Thyroid gland (tissue), 4 donors: Measurements from ENCODE around the gene SLC9A8. TPM values are rescaled to one million over a fixed set of nuclear protein-coding genes. Genes with fewer than 3 reads are reported as not detected.
A peak's percentile ranks its signal among the peaks of the same experiment; 100 is the strongest.

Source experiments
- DNase-seq, 2 donors: peaks; one replicate each; pipeline ENCODE4 v3.0.0-alpha.2; 2019
- H3K27ac ChIP-seq, 3 donors: fragments of 200-600 bp; sonication (generic); 1 replicate in 2 of 3; 2 replicates in 1 of 3; pipeline ENCODE4 v1.5.1; 2016 to 2019; ENCODE audit warnings: mild to moderate bottlenecking in 1 of 3, moderate library complexity in 1 of 3
- H3K27me3 ChIP-seq: fragments of 200-600 bp; sonication (generic); one replicate; pipeline ENCODE4 v1.5.1; 2019
- H3K36me3 ChIP-seq, 2 donors: fragments of 200-600 bp; sonication (generic); one replicate each; pipeline ENCODE4 v1.5.1; 2016 to 2019
- H3K4me1 ChIP-seq, 2 donors: fragments of 200-600 bp; sonication (generic); one replicate each; pipeline ENCODE4 v1.5.1; 2017 to 2019
- H3K4me3 ChIP-seq, 3 donors: fragments of 200-600 bp; sonication (generic); replicated peaks in 1 of 3; 1 replicate in 2 of 3; 2 replicates in 1 of 3; pipeline ENCODE4 v1.5.1; 2016; ENCODE audit warnings: mild to moderate bottlenecking in 1 of 3
- H3K9me3 ChIP-seq: fragments of 200-600 bp; sonication (generic); one replicate; pipeline ENCODE4 v1.5.1; 2017
- POLR2A ChIP-seq, 2 donors: fragments of 450-650 bp; IDR thresholded peaks; one replicate each; pipeline ENCODE4 v1.6.1; 2017; ENCODE audit warnings: antibody characterized with exemption in 2 of 2, mild to moderate bottlenecking in 2 of 2, moderate library complexity in 1 of 2
- WGBS, 2 donors: methylation state at CpG; one replicate each; pipeline ENCODE4 v1.1.5; 2017; 5-methylcytosine and 5-hydroxymethylcytosine counted together
- intact Hi-C: fragments of 100-400 bp; cut with DNase I; formaldehyde crosslinking; loops from one replicate; pipeline ENCODE4 v1.15.1; 2023
- total RNA-seq, 4 donors: library from RNA; depleted of rRNA; stranded (reverse); fragments of >200 nt; gene quantifications; one replicate each; pipeline ENCODE4 v1.2.3, GENCODE V29; 2016
- TF ChIP-seq, protein P1 (sequence below), 6 experiments: fragments of 200-600 bp in 3 of 6; fragments of 450-650 bp in 3 of 6; sonication (generic) in 3 of 6; IDR thresholded peaks; one replicate each; pipeline ENCODE4 v1.5.1; 2016 to 2019; ENCODE audit warnings: antibody characterized with exemption in 6 of 6, mild to moderate bottlenecking in 2 of 6, inconsistent platforms in 1 of 6, moderate library complexity in 1 of 6

Gene SLC9A8
- total RNA-seq, 4 donors from 2014 or later: 12.0 to 20.2 (median 16.1) TPM

DNA sequence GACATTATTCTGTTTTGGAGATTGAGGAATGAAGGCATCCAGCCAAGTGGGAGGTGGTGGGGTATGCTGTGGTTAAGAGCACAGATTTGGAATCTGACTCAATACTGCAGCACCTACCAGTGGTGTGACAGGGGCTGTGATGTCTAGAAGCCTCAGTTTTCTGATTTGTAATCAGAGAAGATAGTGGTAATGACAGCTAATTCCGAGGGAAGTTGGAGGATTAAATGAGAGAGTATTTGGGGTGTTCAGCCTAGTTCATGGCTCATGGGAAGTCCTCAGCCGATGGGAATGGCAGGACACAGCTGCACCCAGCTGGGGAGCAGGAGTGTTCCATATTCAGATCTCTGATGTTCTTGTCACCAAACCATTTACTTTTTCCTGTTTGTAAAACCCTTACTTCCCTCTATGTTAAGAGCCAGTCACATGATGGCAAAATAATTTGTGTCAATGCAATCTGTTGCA, 9.3 kb downstream of the SLC9A8 start:
- no peaks in the 10 kb centered on the region for H3K9me3 ChIP-seq
- H3K27ac ChIP-seq: peak overlapping the region in 2 of 3 donors; percentile 53 to 63
- H3K4me1 ChIP-seq: peaks cover 35 to 57% of the 10 kb centered on the region in 2 donors
- TF ChIP-seq, protein P1, sequence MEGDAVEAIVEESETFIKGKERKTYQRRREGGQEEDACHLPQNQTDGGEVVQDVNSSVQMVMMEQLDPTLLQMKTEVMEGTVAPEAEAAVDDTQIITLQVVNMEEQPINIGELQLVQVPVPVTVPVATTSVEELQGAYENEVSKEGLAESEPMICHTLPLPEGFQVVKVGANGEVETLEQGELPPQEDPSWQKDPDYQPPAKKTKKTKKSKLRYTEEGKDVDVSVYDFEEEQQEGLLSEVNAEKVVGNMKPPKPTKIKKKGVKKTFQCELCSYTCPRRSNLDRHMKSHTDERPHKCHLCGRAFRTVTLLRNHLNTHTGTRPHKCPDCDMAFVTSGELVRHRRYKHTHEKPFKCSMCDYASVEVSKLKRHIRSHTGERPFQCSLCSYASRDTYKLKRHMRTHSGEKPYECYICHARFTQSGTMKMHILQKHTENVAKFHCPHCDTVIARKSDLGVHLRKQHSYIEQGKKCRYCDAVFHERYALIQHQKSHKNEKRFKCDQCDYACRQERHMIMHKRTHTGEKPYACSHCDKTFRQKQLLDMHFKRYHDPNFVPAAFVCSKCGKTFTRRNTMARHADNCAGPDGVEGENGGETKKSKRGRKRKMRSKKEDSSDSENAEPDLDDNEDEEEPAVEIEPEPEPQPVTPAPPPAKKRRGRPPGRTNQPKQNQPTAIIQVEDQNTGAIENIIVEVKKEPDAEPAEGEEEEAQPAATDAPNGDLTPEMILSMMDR (IDR thresholded peaks at IDR 0.05): peak in 1 of 6 experiments; percentile 19
- TF ChIP-seq POLR2A (IDR thresholded peaks at IDR 0.05): no peak
- WGBS, 2 donors: 83 to 92% methylated on average over 2 of the region's 2 CpGs
- intact Hi-C loops: loop anchor here (5.0 kb wide), 1 partner anchor 110 kb away; the partner anchor contains the start of gene B4GALT5
- no peaks in the 10 kb centered on the region for H3K27me3 ChIP-seq
- peak; percentile 21 to 47 for DNase-seq
- no peak overlapping the region for H3K4me3 ChIP-seq
- H3K36me3 ChIP-seq: peaks cover 0 to 10% of the 10 kb centered on the region in 2 donors

DNA sequence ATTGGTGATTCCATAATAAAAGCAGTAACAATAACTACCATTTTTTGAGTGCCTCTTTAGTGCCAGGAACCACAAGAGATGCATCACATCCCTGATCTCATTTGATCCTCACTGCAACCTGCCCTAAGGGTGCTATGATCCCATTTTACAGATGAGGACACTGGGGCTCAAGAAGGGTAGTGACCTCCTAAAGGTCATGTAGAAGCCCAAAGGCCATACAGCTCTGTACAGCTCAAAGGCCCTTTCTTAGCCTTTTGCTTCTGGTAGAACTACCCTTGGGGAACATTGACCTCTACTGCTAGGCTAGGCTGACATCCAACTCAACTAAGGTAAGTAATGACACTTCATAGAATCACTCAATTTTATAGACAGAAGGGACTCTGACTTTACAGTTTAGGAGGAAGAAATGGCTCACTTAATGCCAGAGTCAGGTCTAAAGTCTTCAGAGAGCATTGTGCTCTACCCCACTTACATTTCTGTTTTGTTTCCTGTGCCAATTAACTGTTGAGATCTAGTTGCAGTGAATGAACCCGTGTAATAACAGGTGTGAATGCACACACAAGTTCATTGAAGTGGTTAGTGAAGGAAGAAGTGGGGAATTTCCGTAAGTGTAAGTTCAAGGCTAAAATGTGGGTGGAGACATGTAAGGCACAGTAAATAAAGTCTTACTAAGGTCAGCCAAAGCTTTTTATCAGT, 10.7 kb downstream of the SLC9A8 start:
- intact Hi-C loops: loop anchor here (5.0 kb wide), 1 partner anchor 111 kb away; the partner anchor contains the start of gene B4GALT5
- WGBS, 2 donors: 24 to 37% methylated on average over 2 of the region's 2 CpGs
- Histone ChIP-seq H3K9me3 (no peaks in the 10 kb centered on the region), H3K4me3 (no peak overlapping the region), H3K36me3 (peaks cover 0 to 16% of the 10 kb centered on the region in 2 donors), H3K27me3 (no peaks in the 10 kb centered on the region), H3K27ac (peak overlapping the region; percentile 5 to 66 (median 32)), H3K4me1 (peaks cover 35 to 57% of the 10 kb centered on the region in 2 donors)
- no peak for DNase-seq
- TF ChIP-seq, protein P1 (IDR thresholded peaks at IDR 0.05): no peak
- no peak for TF ChIP-seq POLR2A (IDR thresholded peaks at IDR 0.05)

DNA sequence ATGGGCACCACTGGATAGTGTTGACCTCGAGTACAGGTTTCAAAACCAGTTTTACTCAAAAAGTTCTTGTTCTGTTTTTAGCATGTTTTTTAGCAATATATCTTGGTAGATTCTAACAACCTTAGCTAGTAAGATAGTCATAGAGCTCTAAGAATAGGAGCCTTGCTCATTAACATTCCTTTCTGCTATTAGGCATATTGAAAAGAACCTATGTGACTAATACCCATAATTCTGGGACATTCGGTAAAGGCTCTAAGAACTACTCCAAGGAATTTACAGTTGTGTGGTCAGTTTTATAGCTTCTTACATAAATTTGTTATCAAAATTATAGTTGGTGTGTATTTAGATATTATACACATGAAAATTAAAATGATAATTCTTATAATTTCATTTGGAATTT, 11.6 kb downstream of the SLC9A8 start:
- intact Hi-C loops: loop anchor here (5.0 kb wide), 1 partner anchor 112 kb away; the partner anchor contains the start of gene B4GALT5
- no peaks in the 10 kb centered on the region for H3K9me3 ChIP-seq
- H3K27me3 ChIP-seq: no peaks in the 10 kb centered on the region
- TF ChIP-seq POLR2A (IDR thresholded peaks at IDR 0.05): no peak
- TF ChIP-seq, protein P1 (IDR thresholded peaks at IDR 0.05): no peak
- peaks cover 35 to 57% of the 10 kb centered on the region in 2 donors for H3K4me1 ChIP-seq
- peaks cover 0 to 13% of the 10 kb centered on the region in 2 donors for H3K36me3 ChIP-seq
- peak overlapping the region; percentile 2 to 66 (median 32) for H3K27ac ChIP-seq
- WGBS, 2 donors: 97% methylated on average over 2 of the region's 2 CpGs
- H3K4me3 ChIP-seq: no peak overlapping the region
- DNase-seq: no peak

DNA sequence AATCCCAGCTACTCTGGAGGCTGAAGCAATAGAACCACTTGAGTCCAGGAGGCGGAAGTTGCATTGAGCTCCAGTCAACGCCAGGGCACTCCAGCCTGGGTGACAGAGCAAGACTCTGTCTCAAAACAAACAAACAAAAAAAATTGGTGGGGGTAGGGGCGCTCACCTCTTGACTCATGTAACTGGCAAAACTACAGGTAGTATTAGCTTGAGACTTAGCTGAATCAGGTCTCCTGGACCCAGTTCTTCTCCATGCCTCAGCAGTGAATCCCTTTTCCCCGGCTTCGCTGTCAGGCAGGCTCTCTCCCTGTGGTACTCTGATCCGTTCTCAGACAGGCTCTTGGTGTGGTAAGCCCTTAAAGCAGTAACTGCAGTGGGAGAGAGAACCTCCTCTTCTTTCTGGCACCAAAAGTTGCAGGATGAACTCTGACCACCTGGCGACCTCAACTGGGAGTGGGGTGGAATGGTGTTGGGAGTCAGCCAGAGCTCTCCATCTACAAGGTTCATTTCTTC, 12.9 kb downstream of the SLC9A8 start:
- Histone ChIP-seq H3K27me3 (no peaks in the 10 kb centered on the region), H3K9me3 (no peaks in the 10 kb centered on the region), H3K4me1 (peaks cover 34 to 54% of the 10 kb centered on the region in 2 donors), H3K36me3 (peaks cover 0 to 8% of the 10 kb centered on the region in 2 donors), H3K4me3 (no peak overlapping the region), H3K27ac (peak overlapping the region; percentile 32 to 78 (median 66))
- DNase-seq: peak; percentile 88 to 90
- intact Hi-C loops: no loop called here
- WGBS, 2 donors: 36 to 57% methylated on average over 6 to 7 of the region's 7 CpGs
- TF ChIP-seq, protein P1 (IDR thresholded peaks at IDR 0.05): peak in 4 of 6 experiments; percentile 23 to 43 (median 26)
- peak in 1 of 2 donors; percentile 11 for TF ChIP-seq POLR2A (IDR thresholded peaks at IDR 0.05)
